ENCODE results near the gene G6PD.

DNA sequence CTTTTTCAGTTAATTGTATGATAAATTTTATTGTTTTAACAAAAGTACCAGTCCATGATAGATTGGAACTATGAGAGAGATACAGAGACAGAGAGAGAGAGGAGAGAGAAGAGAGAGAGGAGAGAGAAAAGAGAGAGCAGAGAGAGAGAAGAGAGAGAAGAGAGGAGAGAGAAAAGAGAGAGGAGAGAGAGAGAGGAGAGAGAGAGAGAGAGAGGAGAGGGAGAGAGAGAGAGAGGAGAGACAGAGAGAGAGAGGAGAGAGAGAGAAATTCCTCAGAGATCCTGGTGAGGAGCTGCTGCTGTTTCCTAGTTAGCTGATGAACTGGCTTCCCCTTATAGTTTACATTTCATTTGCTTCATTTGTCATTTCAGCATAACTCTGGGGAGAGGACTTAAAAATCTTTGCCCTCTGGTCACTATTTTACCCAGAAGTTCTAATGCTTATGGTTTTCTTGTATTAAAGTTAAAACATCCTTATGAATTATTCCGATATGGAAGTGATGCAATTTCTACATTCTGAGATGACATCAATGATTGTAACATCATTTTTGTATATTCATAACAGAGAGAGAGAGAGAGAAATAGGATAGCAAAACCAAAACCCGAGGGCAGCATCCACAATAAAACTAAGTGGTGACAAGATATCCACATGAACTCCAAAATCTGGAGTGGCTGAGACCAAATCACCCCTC lies 49.1 kb upstream of the G6PD start:
- TF ChIP-seq CTCF (IDR thresholded peaks at IDR 0.05; ENCODE audit: insufficient read depth, low read length) (no peak), GABPA (IDR thresholded peaks at IDR 0.05; ENCODE audit: low read depth) (no peak)

Data from HL-60 (cell line).